ENCODE measurements around the gene FOXN3.
"Not testable (repeated sequence)": the region's sequence is repeated elsewhere in the genome, so short reads cannot be mapped to it uniquely, and the experiment has no call there.

GRCh38 chr14:89111766-89112543 lies 305.1 kb downstream of the FOXN3 start:
- TF ChIP-seq, protein P1, sequence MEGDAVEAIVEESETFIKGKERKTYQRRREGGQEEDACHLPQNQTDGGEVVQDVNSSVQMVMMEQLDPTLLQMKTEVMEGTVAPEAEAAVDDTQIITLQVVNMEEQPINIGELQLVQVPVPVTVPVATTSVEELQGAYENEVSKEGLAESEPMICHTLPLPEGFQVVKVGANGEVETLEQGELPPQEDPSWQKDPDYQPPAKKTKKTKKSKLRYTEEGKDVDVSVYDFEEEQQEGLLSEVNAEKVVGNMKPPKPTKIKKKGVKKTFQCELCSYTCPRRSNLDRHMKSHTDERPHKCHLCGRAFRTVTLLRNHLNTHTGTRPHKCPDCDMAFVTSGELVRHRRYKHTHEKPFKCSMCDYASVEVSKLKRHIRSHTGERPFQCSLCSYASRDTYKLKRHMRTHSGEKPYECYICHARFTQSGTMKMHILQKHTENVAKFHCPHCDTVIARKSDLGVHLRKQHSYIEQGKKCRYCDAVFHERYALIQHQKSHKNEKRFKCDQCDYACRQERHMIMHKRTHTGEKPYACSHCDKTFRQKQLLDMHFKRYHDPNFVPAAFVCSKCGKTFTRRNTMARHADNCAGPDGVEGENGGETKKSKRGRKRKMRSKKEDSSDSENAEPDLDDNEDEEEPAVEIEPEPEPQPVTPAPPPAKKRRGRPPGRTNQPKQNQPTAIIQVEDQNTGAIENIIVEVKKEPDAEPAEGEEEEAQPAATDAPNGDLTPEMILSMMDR (IDR thresholded peaks at IDR 0.05; ENCODE audit: insufficient read depth, low read length), result not testable (repeated sequence)
- TF ChIP-seq, protein P2, sequence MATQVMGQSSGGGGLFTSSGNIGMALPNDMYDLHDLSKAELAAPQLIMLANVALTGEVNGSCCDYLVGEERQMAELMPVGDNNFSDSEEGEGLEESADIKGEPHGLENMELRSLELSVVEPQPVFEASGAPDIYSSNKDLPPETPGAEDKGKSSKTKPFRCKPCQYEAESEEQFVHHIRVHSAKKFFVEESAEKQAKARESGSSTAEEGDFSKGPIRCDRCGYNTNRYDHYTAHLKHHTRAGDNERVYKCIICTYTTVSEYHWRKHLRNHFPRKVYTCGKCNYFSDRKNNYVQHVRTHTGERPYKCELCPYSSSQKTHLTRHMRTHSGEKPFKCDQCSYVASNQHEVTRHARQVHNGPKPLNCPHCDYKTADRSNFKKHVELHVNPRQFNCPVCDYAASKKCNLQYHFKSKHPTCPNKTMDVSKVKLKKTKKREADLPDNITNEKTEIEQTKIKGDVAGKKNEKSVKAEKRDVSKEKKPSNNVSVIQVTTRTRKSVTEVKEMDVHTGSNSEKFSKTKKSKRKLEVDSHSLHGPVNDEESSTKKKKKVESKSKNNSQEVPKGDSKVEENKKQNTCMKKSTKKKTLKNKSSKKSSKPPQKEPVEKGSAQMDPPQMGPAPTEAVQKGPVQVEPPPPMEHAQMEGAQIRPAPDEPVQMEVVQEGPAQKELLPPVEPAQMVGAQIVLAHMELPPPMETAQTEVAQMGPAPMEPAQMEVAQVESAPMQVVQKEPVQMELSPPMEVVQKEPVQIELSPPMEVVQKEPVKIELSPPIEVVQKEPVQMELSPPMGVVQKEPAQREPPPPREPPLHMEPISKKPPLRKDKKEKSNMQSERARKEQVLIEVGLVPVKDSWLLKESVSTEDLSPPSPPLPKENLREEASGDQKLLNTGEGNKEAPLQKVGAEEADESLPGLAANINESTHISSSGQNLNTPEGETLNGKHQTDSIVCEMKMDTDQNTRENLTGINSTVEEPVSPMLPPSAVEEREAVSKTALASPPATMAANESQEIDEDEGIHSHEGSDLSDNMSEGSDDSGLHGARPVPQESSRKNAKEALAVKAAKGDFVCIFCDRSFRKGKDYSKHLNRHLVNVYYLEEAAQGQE (IDR thresholded peaks at IDR 0.05; ENCODE audit: insufficient replicate concordance, low read depth), result not testable (repeated sequence)
- not testable (repeated sequence) for TF ChIP-seq POLR2AphosphoS5, GABPA (IDR thresholded peaks at IDR 0.05; ENCODE audit: low read depth)

All from HL-60 (cell line).